WTC11 (cell line): ENCODE data around the gene PARP3. TPM values are rescaled to one million over a fixed set of nuclear protein-coding genes. Genes with fewer than 3 reads are reported as not detected.

Experiments
- AR ChIP-seq: fragments of 250-450 bp; sonication (Bioruptor Pico); IDR thresholded peaks from 2 replicates; pipeline ENCODE4 v1.9.0; 2021; ENCODE audit warnings: mild to moderate bottlenecking
- ARID4B ChIP-seq: sonication (generic); formaldehyde crosslinking; IDR thresholded peaks from 2 replicates; pipeline ENCODE4 v1.8.0; 2023; ENCODE audit warnings: missing genetic modification reagents, mild to moderate bottlenecking, borderline replicate concordance
- CTCF ChIP-seq: fragments of 200-600 bp; IDR thresholded peaks from 2 replicates; pipeline ENCODE4 v1.8.0; 2022; ENCODE audit warnings: antibody characterized with exemption
- EMX1 ChIP-seq: fragments of 250-450 bp; sonication (Bioruptor Pico); IDR thresholded peaks from 2 replicates; pipeline ENCODE4 v1.8.0; 2021; ENCODE audit warnings: mild to moderate bottlenecking
- ERG ChIP-seq: fragments of 250-450 bp; sonication (Bioruptor Pico); IDR thresholded peaks from 2 replicates; pipeline ENCODE4 v1.8.0; 2021; ENCODE audit warnings: mild to moderate bottlenecking
- FOXP4 ChIP-seq: sonication (generic); formaldehyde crosslinking; IDR thresholded peaks from 2 replicates; pipeline ENCODE4 v1.8.0; 2022; ENCODE audit warnings: mild to moderate bottlenecking, missing genetic modification reagents
- GTF2I ChIP-seq: fragments of 250-450 bp; sonication (Bioruptor Pico); conservative IDR thresholded peaks from 2 replicates; pipeline ENCODE4 v1.4.0; 2021; ENCODE audit warnings: mild to moderate bottlenecking
- HMGA2 ChIP-seq: fragments of 250-450 bp; sonication (Bioruptor Pico); IDR thresholded peaks from 2 replicates; pipeline ENCODE4 v1.4.0; 2021; ENCODE audit warnings: mild to moderate bottlenecking, moderate library complexity
- JAZF1 ChIP-seq: fragments of 250-450 bp; sonication (Bioruptor Pico); IDR thresholded peaks from 2 replicates; pipeline ENCODE4 v1.9.0; 2021; ENCODE audit warnings: moderate library complexity, mild to moderate bottlenecking, inconsistent platforms
- MLX ChIP-seq: sonication (generic); formaldehyde crosslinking; IDR thresholded peaks from 2 replicates; pipeline ENCODE4 v1.8.1; 2023; ENCODE audit warnings: mild to moderate bottlenecking, missing genetic modification reagents, moderate library complexity
- MXD4 ChIP-seq: fragments of 250-450 bp; sonication (Bioruptor Pico); IDR thresholded peaks from 2 replicates; pipeline ENCODE4 v1.8.0; 2021; ENCODE audit warnings: mild to moderate bottlenecking, moderate library complexity, borderline replicate concordance
- NR1H2 ChIP-seq: sonication (generic); formaldehyde crosslinking; IDR thresholded peaks from 2 replicates; pipeline ENCODE4 v1.9.0; 2021; ENCODE audit warnings: mild to moderate bottlenecking, moderate library complexity, missing genetic modification reagents
- NR3C1 ChIP-seq: sonication (generic); formaldehyde crosslinking; conservative IDR thresholded peaks from 2 replicates; pipeline ENCODE4 v1.8.1; 2023; ENCODE audit warnings: low read depth, mild to moderate bottlenecking, missing genetic modification reagents
- OVOL2 ChIP-seq: fragments of 250-450 bp; sonication (Bioruptor Pico); IDR thresholded peaks from 2 replicates; pipeline ENCODE4 v1.9.0; 2021; ENCODE audit warnings: mild to moderate bottlenecking, borderline replicate concordance
- SP1 ChIP-seq: sonication (generic); formaldehyde crosslinking; conservative IDR thresholded peaks from 2 replicates; pipeline ENCODE4 v1.8.1; 2022; ENCODE audit warnings: missing genetic modification reagents
- STAT6 ChIP-seq: sonication (generic); formaldehyde crosslinking; conservative IDR thresholded peaks from 2 replicates; pipeline ENCODE4 v1.8.1; 2023; ENCODE audit warnings: mild to moderate bottlenecking, low read depth, missing genetic modification reagents, moderate library complexity
- TCF7 ChIP-seq: sonication (generic); formaldehyde crosslinking; IDR thresholded peaks from 2 replicates; pipeline ENCODE4 v1.8.0; 2022; ENCODE audit warnings: mild to moderate bottlenecking, low read depth, missing genetic modification reagents, moderate library complexity
- ZMAT4 ChIP-seq: fragments of 250-450 bp; sonication (Bioruptor Pico); IDR thresholded peaks from 2 replicates; pipeline ENCODE4 v1.9.0; 2021; ENCODE audit warnings: mild to moderate bottlenecking
- ZNF232 ChIP-seq: sonication (generic); formaldehyde crosslinking; IDR thresholded peaks from 2 replicates; pipeline ENCODE4 v1.8.0; 2022; ENCODE audit warnings: mild to moderate bottlenecking, missing genetic modification reagents
- ZNF263 ChIP-seq: sonication (generic); formaldehyde crosslinking; IDR thresholded peaks from 2 replicates; pipeline ENCODE4 v1.8.1; 2022; ENCODE audit warnings: low read depth, mild to moderate bottlenecking, moderate library complexity, missing genetic modification reagents
- ZNF317 ChIP-seq: sonication (generic); formaldehyde crosslinking; IDR thresholded peaks from 2 replicates; pipeline ENCODE4 v1.8.1; 2023; ENCODE audit warnings: low read depth, mild to moderate bottlenecking, moderate library complexity, missing genetic modification reagents, borderline replicate concordance
- total RNA-seq: library from RNA; stranded (reverse); gene quantifications from 3 replicates; pipeline ENCODE4 v1.2.3, GENCODE V29; 2021

Gene PARP3
- total RNA-seq, 1 experiment from 2014 or later, result 2.9 TPM

- TF ChIP-seq NR3C1, result peak; percentile 93
- TF ChIP-seq ZNF317, result 0 out of 2 replicates have a peak, but pooled peaks have one; percentile 37
- no peak; the same call in none of the 2 replicates for TF ChIP-seq SP1 (CRISPR knock-in tag)
- TF ChIP-seq ARID4B, result peak; percentile 96
- TF ChIP-seq TCF7, result 0 out of 2 replicates have a peak, but pooled peaks have one; percentile 97
- TF ChIP-seq OVOL2 (CRISPR knock-in tag), result no peak
- no peak for TF ChIP-seq MXD4 (CRISPR knock-in tag)
- TF ChIP-seq CTCF, result peak; percentile 67
- peak; percentile 68; the same call in 1 of the 2 replicates for TF ChIP-seq ZNF263 (CRISPR knock-in tag)
- no peak for TF ChIP-seq HMGA2
- TF ChIP-seq ERG, result peak; percentile 63; the same call in 1 of the 2 replicates
- no peak for TF ChIP-seq AR
- TF ChIP-seq MLX, result 0 out of 2 replicates have a peak, but pooled peaks have one; percentile 70
- TF ChIP-seq GTF2I (CRISPR knock-in tag), result no peak
- no peak for TF ChIP-seq ZMAT4 (CRISPR knock-in tag)
- TF ChIP-seq NR1H2 (CRISPR knock-in tag), result no peak
- peak; percentile 68; the same call in 1 of the 2 replicates for TF ChIP-seq ZNF232 (CRISPR knock-in tag)
- TF ChIP-seq JAZF1 (CRISPR knock-in tag), result no peak
- TF ChIP-seq STAT6 (CRISPR knock-in tag), result no peak; the same call in 1 of the 2 replicates
- TF ChIP-seq FOXP4 (CRISPR knock-in tag), result peak; percentile 99
- no peak for TF ChIP-seq EMX1
These were observed 14.0 kb downstream of the PARP3 start (continued) for GRCh38 chr3:51955893-51956770.
